ENCODE measurements around the gene ADIG. TPM values are rescaled to one million over a fixed set of nuclear protein-coding genes. Genes with fewer than 3 reads are reported as not detected.
A peak's percentile ranks its signal among the peaks of the same experiment; 100 is the strongest.

Gene ADIG
- total and polyA plus RNA-seq, 2 donors (not counting 1 experiment from before 2014, with no cell fraction given) = not detected

DNA sequence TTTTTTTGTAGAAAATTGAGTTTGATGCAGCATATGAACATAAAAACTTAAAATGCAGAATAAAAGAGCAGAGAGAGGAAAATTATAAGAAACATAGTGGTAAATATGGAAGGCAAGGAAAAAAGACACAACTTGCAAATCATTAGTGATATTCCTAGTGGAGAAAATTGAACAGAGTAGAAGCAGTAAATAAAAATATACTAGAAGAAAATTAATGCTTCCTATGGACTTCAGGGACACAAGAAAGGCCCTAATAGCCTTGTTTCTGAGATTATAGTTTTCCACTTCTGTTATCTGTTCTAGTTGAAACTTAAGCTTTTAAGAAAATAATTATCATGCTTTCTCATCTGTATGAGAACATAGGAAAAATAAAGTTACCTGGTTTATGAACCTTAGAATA is 25.6 kb upstream of the ADIG start:
- H3K9ac ChIP-seq (ENCODE audit: insufficient read depth, low read length) = no peak overlapping the region
- H3K79me2 ChIP-seq (ENCODE audit: control insufficient read depth, insufficient read depth, low read length) = no peaks in the 10 kb centered on the region
- H3K27ac ChIP-seq (ENCODE audit: insufficient read depth, low read length) = no peak overlapping the region
- no peak overlapping the region for H3K4me3 ChIP-seq (replicated peaks in 1 of 4; ENCODE audit: control extremely low read depth in 1 of 4, insufficient read depth in 1 of 4, low read depth in 3 of 4, low read length in 4 of 4)
- H3K27me3 ChIP-seq (ENCODE audit: control insufficient read depth, insufficient read depth, low read length) = no peaks in the 10 kb centered on the region
- no peak overlapping the region for H3K4me2 ChIP-seq (ENCODE audit: extremely low read depth, insufficient read depth, low read length)
- H3K4me1 ChIP-seq (ENCODE audit: control insufficient read depth, extremely low read depth, insufficient read depth, low read length) = no peaks in the 10 kb centered on the region
- no peak for TF ChIP-seq EZH2 (IDR thresholded peaks at IDR 0.05; ENCODE audit: low read length, missing control alignments)
- TF ChIP-seq, protein P1, sequence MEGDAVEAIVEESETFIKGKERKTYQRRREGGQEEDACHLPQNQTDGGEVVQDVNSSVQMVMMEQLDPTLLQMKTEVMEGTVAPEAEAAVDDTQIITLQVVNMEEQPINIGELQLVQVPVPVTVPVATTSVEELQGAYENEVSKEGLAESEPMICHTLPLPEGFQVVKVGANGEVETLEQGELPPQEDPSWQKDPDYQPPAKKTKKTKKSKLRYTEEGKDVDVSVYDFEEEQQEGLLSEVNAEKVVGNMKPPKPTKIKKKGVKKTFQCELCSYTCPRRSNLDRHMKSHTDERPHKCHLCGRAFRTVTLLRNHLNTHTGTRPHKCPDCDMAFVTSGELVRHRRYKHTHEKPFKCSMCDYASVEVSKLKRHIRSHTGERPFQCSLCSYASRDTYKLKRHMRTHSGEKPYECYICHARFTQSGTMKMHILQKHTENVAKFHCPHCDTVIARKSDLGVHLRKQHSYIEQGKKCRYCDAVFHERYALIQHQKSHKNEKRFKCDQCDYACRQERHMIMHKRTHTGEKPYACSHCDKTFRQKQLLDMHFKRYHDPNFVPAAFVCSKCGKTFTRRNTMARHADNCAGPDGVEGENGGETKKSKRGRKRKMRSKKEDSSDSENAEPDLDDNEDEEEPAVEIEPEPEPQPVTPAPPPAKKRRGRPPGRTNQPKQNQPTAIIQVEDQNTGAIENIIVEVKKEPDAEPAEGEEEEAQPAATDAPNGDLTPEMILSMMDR (conservative IDR thresholded peaks at IDR 0.05 in 1 of 2, IDR thresholded peaks at IDR 0.05 in 1 of 2; ENCODE audit: low read depth in 1 of 2, low read length in 2 of 2) = no peak
- H4K20me1 ChIP-seq (ENCODE audit: control insufficient read depth, extremely low read depth, insufficient read depth, low read length) = no peaks in the 10 kb centered on the region
- DNase-seq (ENCODE audit: low read depth in 2 of 2) = no peak
- no peaks in the 10 kb centered on the region for H3K9me3 ChIP-seq (ENCODE audit: control insufficient read depth, insufficient read depth, low read depth, low read length)
- H2AFZ ChIP-seq (ENCODE audit: low read length) = no peak overlapping the region
- peaks cover 14% of the 10 kb centered on the region for H3K36me3 ChIP-seq (ENCODE audit: control insufficient read depth, insufficient read depth, low read length)

DNA sequence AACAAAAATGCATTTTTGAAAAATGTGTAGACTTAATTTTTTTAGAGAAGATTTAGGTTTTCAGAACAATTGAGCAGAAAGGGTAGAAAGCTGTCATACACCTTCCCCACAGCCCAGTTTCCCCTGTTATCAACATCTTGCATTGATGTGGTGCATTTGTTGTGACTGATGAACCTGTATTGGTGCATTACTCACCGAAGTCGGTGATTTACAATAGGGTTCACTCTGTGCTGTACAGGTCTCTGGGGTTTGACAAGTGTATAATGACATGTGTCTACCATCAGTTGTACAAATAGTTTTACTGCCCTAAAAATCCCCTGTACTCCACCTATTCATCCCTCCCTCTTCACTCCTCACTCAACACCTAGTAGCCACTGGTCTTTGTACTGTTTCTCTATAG is 23.8 kb upstream of the ADIG start:
- Histone ChIP-seq H3K79me2 (ENCODE audit: control insufficient read depth, insufficient read depth, low read length) (no peaks in the 10 kb centered on the region), H3K4me1 (ENCODE audit: control insufficient read depth, extremely low read depth, insufficient read depth, low read length) (no peaks in the 10 kb centered on the region), H3K4me3 (replicated peaks in 1 of 4; ENCODE audit: control extremely low read depth in 1 of 4, insufficient read depth in 1 of 4, low read depth in 3 of 4, low read length in 4 of 4) (no peak overlapping the region), H3K4me2 (ENCODE audit: extremely low read depth, insufficient read depth, low read length) (no peak overlapping the region), H3K9ac (ENCODE audit: insufficient read depth, low read length) (no peak overlapping the region), H3K27me3 (ENCODE audit: control insufficient read depth, insufficient read depth, low read length) (no peaks in the 10 kb centered on the region), H3K36me3 (ENCODE audit: control insufficient read depth, insufficient read depth, low read length) (peaks cover 7% of the 10 kb centered on the region), H3K9me3 (ENCODE audit: control insufficient read depth, insufficient read depth, low read depth, low read length) (no peaks in the 10 kb centered on the region), H3K27ac (ENCODE audit: insufficient read depth, low read length) (no peak overlapping the region), H4K20me1 (ENCODE audit: control insufficient read depth, extremely low read depth, insufficient read depth, low read length) (no peaks in the 10 kb centered on the region), H2AFZ (ENCODE audit: low read length) (no peak overlapping the region)
- TF ChIP-seq, protein P1 (conservative IDR thresholded peaks at IDR 0.05 in 1 of 2, IDR thresholded peaks at IDR 0.05 in 1 of 2; ENCODE audit: low read depth in 1 of 2, low read length in 2 of 2) = no peak
- no peak for TF ChIP-seq EZH2 (IDR thresholded peaks at IDR 0.05; ENCODE audit: low read length, missing control alignments)
- DNase-seq (ENCODE audit: low read depth in 2 of 2) = no peak

DNA sequence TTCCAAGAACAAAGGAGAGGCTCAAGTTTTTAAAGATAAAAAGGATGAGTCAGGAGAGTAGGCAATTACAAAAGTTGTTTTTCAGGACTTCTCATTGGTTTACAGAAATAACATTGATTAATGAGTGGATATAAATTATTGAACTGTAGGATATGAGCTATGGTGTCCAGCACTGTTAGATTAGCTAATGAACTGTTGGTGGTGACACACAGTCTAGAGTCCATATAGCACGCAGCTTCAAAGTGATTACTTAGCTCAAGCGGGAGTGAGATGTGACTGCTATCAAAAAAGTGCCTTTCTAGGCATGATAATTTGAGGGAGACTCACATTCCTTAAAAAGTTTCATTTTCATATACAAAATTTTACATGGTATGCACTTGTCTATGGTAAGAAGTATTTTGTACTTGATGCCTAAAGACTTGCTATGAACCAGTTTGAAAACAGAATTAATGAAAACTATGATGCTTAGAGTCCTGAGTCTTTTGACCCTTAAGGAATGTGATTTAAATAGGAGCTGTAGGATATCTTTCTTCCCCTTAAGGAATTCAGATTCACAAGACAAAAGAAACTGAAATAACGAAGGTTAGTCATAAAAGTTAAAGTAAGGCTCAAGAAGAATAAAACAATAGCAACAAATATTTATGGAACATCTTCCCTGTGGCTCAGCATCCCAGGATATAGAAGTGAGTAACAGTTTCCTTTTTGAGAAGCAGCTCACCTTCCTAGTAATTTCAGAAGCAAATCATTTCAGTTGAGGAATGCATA is 22.2 kb upstream of the ADIG start:
- TF ChIP-seq, protein P1 (conservative IDR thresholded peaks at IDR 0.05 in 1 of 2, IDR thresholded peaks at IDR 0.05 in 1 of 2; ENCODE audit: low read depth in 1 of 2, low read length in 2 of 2) = no peak
- no peak for TF ChIP-seq EZH2 (IDR thresholded peaks at IDR 0.05; ENCODE audit: low read length, missing control alignments)
- no peaks in the 10 kb centered on the region for H3K4me1 ChIP-seq (ENCODE audit: control insufficient read depth, extremely low read depth, insufficient read depth, low read length)
- no peak overlapping the region for H2AFZ ChIP-seq (ENCODE audit: low read length)
- no peak overlapping the region for H3K4me3 ChIP-seq (replicated peaks in 1 of 4; ENCODE audit: control extremely low read depth in 1 of 4, insufficient read depth in 1 of 4, low read depth in 3 of 4, low read length in 4 of 4)
- no peak overlapping the region for H3K27ac ChIP-seq (ENCODE audit: insufficient read depth, low read length)
- H3K79me2 ChIP-seq (ENCODE audit: control insufficient read depth, insufficient read depth, low read length) = no peaks in the 10 kb centered on the region
- H4K20me1 ChIP-seq (ENCODE audit: control insufficient read depth, extremely low read depth, insufficient read depth, low read length) = no peaks in the 10 kb centered on the region
- no peak overlapping the region for H3K9ac ChIP-seq (ENCODE audit: insufficient read depth, low read length)
- peaks cover 3% of the 10 kb centered on the region for H3K36me3 ChIP-seq (ENCODE audit: control insufficient read depth, insufficient read depth, low read length)
- no peaks in the 10 kb centered on the region for H3K27me3 ChIP-seq (ENCODE audit: control insufficient read depth, insufficient read depth, low read length)
- peak in 1 of 2 donors; percentile 8 for DNase-seq (ENCODE audit: low read depth in 2 of 2)
- H3K4me2 ChIP-seq (ENCODE audit: extremely low read depth, insufficient read depth, low read length) = no peak overlapping the region
- H3K9me3 ChIP-seq (ENCODE audit: control insufficient read depth, insufficient read depth, low read depth, low read length) = no peaks in the 10 kb centered on the region

Data from fibroblast of lung (primary cell).